Kidney capillary endothelial cell (primary cell): ENCODE data around the gene CFAP410.
A peak's percentile ranks its signal among the peaks of the same experiment; 100 is the strongest.

Source experiments
- DNase-seq: peaks from one replicate; pipeline ENCODE4 v3.0.0-alpha.2; 2018; ENCODE audit warnings: low spot score

CFAP410 gene

GRCh38 chr21:44338971-44339910 is at the start of gene CFAP410:
TSS of gene CFAP410 (minus strand) at chr21:44339390. CDS start at chr21:44339194, 196 bp downstream.
- DNase-seq: peak; percentile 95

GRCh38 chr21:44384968-44385367 is 45.8 kb upstream of the CFAP410 start:
- DNase-seq: no peak

GRCh38 chr21:44383216-44383615 is 44.0 kb upstream of the CFAP410 start:
- no peak for DNase-seq

GRCh38 chr21:44382536-44382935 is 43.3 kb upstream of the CFAP410 start:
- DNase-seq: no peak

GRCh38 chr21:44381874-44382273 is 42.7 kb upstream of the CFAP410 start:
- DNase-seq: no peak

GRCh38 chr21:44380876-44381275 is 41.7 kb upstream of the CFAP410 start:
- DNase-seq: no peak

- no peak for DNase-seq
These were observed 41.0 kb upstream of the CFAP410 start for GRCh38 chr21:44379991-44380865.

GRCh38 chr21:44379515-44379848 is 40.3 kb upstream of the CFAP410 start:
- DNase-seq: no peak

- no peak for DNase-seq
These were observed 39.7 kb upstream of the CFAP410 start for GRCh38 chr21:44378646-44379514.

GRCh38 chr21:44377922-44378645 is 38.9 kb upstream of the CFAP410 start:
- DNase-seq: no peak

GRCh38 chr21:44377201-44377921 is 38.2 kb upstream of the CFAP410 start:
- DNase-seq: no peak

- DNase-seq: no peak
These were observed 37.4 kb upstream of the CFAP410 start for GRCh38 chr21:44376606-44377005.

GRCh38 chr21:44375761-44376241 is 36.6 kb upstream of the CFAP410 start:
- no peak for DNase-seq

GRCh38 chr21:44375281-44375651 is 36.1 kb upstream of the CFAP410 start:
- DNase-seq: no peak

GRCh38 chr21:44374601-44375280 is 35.6 kb upstream of the CFAP410 start:
- DNase-seq: no peak

GRCh38 chr21:44372616-44373015 is 33.4 kb upstream of the CFAP410 start:
- no peak for DNase-seq

- DNase-seq: no peak
These were observed 32.4 kb upstream of the CFAP410 start for GRCh38 chr21:44371596-44371995.

GRCh38 chr21:44370786-44371410 is 31.7 kb upstream of the CFAP410 start:
- DNase-seq: no peak

- DNase-seq: no peak
These were observed 31.0 kb upstream of the CFAP410 start for GRCh38 chr21:44370027-44370735.
